ENCODE data around the gene IL1RAPL1.

IL1RAPL1 gene

GRCh38 chrX:28979877-28980276 is 392.6 kb downstream of the IL1RAPL1 start:
- no peak for DNase-seq (ENCODE audit: low read depth)

- DNase-seq (ENCODE audit: low read depth) = no peak
Measured at GRCh38 chrX:28981952-28982351, 394.7 kb downstream of the IL1RAPL1 start.

GRCh38 chrX:28988246-28988645 is 401.0 kb downstream of the IL1RAPL1 start:
- no peak for DNase-seq (ENCODE audit: low read depth)

- DNase-seq (ENCODE audit: low read depth) = no peak
Measured at GRCh38 chrX:28997706-28998463, 410.6 kb downstream of the IL1RAPL1 start.

- DNase-seq (ENCODE audit: low read depth) = no peak
Measured at GRCh38 chrX:28998609-28999135, 411.4 kb downstream of the IL1RAPL1 start.

GRCh38 chrX:29012867-29013266 is 425.6 kb downstream of the IL1RAPL1 start:
- no peak for DNase-seq (ENCODE audit: low read depth)

- DNase-seq (ENCODE audit: low read depth) = no peak
Measured at GRCh38 chrX:29023207-29023606, 436.0 kb downstream of the IL1RAPL1 start.

GRCh38 chrX:29024871-29025270 is 437.6 kb downstream of the IL1RAPL1 start:
- no peak for DNase-seq (ENCODE audit: low read depth)

- no peak for DNase-seq (ENCODE audit: low read depth)
Measured at GRCh38 chrX:29039501-29039900, 452.3 kb downstream of the IL1RAPL1 start.

- no peak for DNase-seq (ENCODE audit: low read depth)
Measured at GRCh38 chrX:29040160-29040559, 452.9 kb downstream of the IL1RAPL1 start.

GRCh38 chrX:29042341-29042740 is 455.1 kb downstream of the IL1RAPL1 start:
- DNase-seq (ENCODE audit: low read depth) = no peak

GRCh38 chrX:29043746-29044145 is 456.5 kb downstream of the IL1RAPL1 start:
- no peak for DNase-seq (ENCODE audit: low read depth)

GRCh38 chrX:29044423-29045184 is 457.4 kb downstream of the IL1RAPL1 start:
- DNase-seq (ENCODE audit: low read depth) = no peak

GRCh38 chrX:29065477-29065876 is 478.2 kb downstream of the IL1RAPL1 start:
- no peak for DNase-seq (ENCODE audit: low read depth)

GRCh38 chrX:29066516-29066915 is 479.3 kb downstream of the IL1RAPL1 start:
- no peak for DNase-seq (ENCODE audit: low read depth)

GRCh38 chrX:29067351-29067750 is 480.1 kb downstream of the IL1RAPL1 start:
- no peak for DNase-seq (ENCODE audit: low read depth)

- DNase-seq (ENCODE audit: low read depth) = no peak
Measured at GRCh38 chrX:29071525-29072320, 484.5 kb downstream of the IL1RAPL1 start.

GRCh38 chrX:29082558-29082957 is 495.3 kb downstream of the IL1RAPL1 start:
- no peak for DNase-seq (ENCODE audit: low read depth)

- DNase-seq (ENCODE audit: low read depth) = no peak
Measured at GRCh38 chrX:29083823-29084222, 496.6 kb downstream of the IL1RAPL1 start.

GRCh38 chrX:29090811-29091210 is 503.6 kb downstream of the IL1RAPL1 start:
- DNase-seq (ENCODE audit: low read depth) = no peak

GRCh38 chrX:29107231-29107630 is 520.0 kb downstream of the IL1RAPL1 start:
- no peak for DNase-seq (ENCODE audit: low read depth)

- no peak for DNase-seq (ENCODE audit: low read depth)
Measured at GRCh38 chrX:29110041-29110440, 522.8 kb downstream of the IL1RAPL1 start.
